Thymus (tissue), 11 donors: ENCODE measurements around the gene ERVK3-1. TPM values are rescaled to one million over a fixed set of nuclear protein-coding genes. Genes with fewer than 3 reads are reported as not detected.
"Not testable (repeated sequence)": the region's sequence is repeated elsewhere in the genome, so short reads cannot be mapped to it uniquely, and the experiment has no call there.

Experiments used
- DNase-seq, 9 donors: peaks; one replicate each; pipeline ENCODE4 v3.0.0-alpha.2; 2013; ENCODE audit warnings: low spot score in 9 of 9, low read depth in 6 of 9, missing footprints in 1 of 9
- H3K27ac ChIP-seq, 2 donors: one replicate each; pipeline ENCODE4 v1.5.1; 2013; ENCODE audit warnings: control low read depth in 1 of 2, low read depth in 1 of 2, low read length in 1 of 2, mild to moderate bottlenecking in 1 of 2, moderate library complexity in 1 of 2
- H3K27me3 ChIP-seq, 2 donors: one replicate each; pipeline ENCODE4 v1.5.1; 2013; ENCODE audit warnings: low read length in 1 of 2; ENCODE audit not compliant: control insufficient read depth in 2 of 2, insufficient read depth in 1 of 2
- H3K36me3 ChIP-seq, 2 donors: one replicate each; pipeline ENCODE4 v1.5.1; 2013; ENCODE audit warnings: low read length in 1 of 2, mild to moderate bottlenecking in 1 of 2, moderate library complexity in 1 of 2; ENCODE audit not compliant: control insufficient read depth in 2 of 2, insufficient read depth in 2 of 2
- H3K4me1 ChIP-seq, 2 donors: one replicate each; pipeline ENCODE4 v1.5.1; 2013; ENCODE audit warnings: low read length in 2 of 2; ENCODE audit not compliant: control insufficient read depth in 2 of 2, insufficient read depth in 2 of 2
- H3K4me3 ChIP-seq, 2 donors: one replicate each; pipeline ENCODE4 v1.5.1; 2013; ENCODE audit warnings: low read length in 2 of 2, control low read depth in 1 of 2, mild to moderate bottlenecking in 1 of 2
- H3K9me3 ChIP-seq, 2 donors: one replicate each; pipeline ENCODE4 v1.5.1; 2013; ENCODE audit warnings: low read length in 1 of 2, mild to moderate bottlenecking in 1 of 2; ENCODE audit not compliant: control insufficient read depth in 2 of 2, insufficient read depth in 1 of 2
- WGBS: extraction: QIAGEN DNeasy Blood & Tissue Kit; methylation state at CpG from one replicate; pipeline ENCODE4 v1.1.7; 2013; 5-methylcytosine and 5-hydroxymethylcytosine counted together
- polyA plus RNA-seq: library from polyadenylated mRNA; stranded (reverse); fragments of 200-250 nt; gene quantifications from one replicate; pipeline ENCODE4 v1.2.3, GENCODE V29; 2013
- total RNA-seq: library from RNA; stranded (reverse); fragments of 120-200 nt; gene quantifications from one replicate; pipeline ENCODE4 v1.2.4, GENCODE V29; 2013
- donor health status: healthy.

Gene ERVK3-1
- total and polyA plus RNA-seq, 2 donors: 55.2 to 60.9 TPM

DNA sequence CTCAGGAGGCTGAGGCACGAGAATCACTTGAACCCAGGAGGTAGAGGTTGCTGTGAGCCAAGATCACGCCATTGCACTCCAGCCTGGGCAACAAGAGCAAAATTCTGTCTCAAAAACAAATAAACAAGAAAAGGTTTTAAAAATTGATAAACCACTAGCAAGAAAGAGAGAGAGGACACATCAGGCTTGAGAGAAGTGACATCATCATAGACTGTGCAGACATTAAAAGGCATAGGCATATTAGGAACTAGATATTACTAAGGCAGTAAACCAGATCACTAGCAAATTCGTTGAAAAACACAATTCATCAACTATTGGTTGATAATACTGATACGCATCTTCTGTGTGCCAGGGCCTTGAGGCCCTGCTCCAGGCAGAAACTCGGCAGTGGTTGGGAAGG is 40.4 kb downstream of the ERVK3-1 start:
- no peak overlapping the region for H3K4me3 ChIP-seq
- peaks cover 4 to 24% of the 10 kb centered on the region in 2 donors for H3K4me1 ChIP-seq
- H3K27me3 ChIP-seq: peaks cover 9 to 33% of the 10 kb centered on the region in 2 donors
- H3K36me3 ChIP-seq: peaks cover 0 to 3% of the 10 kb centered on the region in 2 donors
- H3K9me3 ChIP-seq: peaks cover 0 to 6% of the 10 kb centered on the region in 2 donors
- DNase-seq: no peak
- H3K27ac ChIP-seq: no peak overlapping the region
- WGBS: 95% methylated on average over 5 of the region's 5 CpGs

DNA sequence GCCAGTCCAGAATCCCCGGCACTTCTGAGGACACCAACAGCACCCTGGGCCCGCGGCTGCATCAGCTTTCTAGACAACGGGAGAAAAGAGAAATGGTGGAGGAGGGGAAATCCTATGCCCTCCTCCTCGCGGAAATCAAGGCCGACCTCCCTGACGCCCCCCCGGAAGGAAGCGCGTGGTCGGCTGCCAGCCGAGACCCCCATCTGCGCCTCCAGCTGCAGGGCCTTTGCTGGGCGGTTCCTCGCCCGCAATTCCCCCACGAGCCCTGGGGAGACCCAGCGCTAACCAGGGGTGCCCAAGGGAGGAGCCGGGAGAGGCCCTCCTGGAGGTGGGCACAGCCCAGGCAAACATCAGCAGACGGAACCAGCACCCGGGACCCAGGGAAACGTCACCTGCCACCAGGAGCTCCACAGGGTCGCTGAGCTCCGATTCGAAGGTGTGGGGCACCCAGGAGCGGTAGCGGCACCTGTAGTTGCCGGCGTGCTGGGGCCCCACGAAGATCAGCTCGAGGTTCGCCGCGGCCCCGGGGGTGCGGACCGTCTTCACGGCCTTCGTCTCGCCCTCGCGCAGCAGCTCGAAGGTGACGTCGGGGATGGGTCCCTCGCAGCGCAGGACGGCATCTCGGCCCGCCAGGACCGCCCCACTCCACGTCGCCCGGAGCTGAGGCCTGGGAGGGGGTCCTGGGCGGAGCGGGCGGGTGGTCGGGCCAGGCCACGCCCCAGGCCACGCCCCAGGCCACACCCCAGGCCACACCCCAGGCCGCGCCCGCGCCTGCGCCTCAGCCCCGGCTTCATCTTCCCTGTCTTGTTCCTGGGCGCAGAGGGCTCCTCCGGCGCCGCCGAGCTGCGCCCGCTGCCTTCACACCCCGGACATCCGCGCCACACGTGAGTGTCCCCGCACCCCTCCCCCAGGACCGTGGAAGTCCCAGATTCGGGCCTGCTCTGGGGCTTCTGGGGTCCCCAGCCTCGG is 42.1 kb downstream of the ERVK3-1 start:
- WGBS: 1% methylated on average over 82 of the region's 82 CpGs
- Histone ChIP-seq H3K27ac (peak overlapping the region; percentile 89 to 93), H3K4me1 (peaks cover 4 to 24% of the 10 kb centered on the region in 2 donors), H3K27me3 (peaks cover 9 to 48% of the 10 kb centered on the region in 2 donors), H3K4me3 (peak overlapping the region; percentile 66 to 76), H3K36me3 (peaks cover 0 to 4% of the 10 kb centered on the region in 2 donors), H3K9me3 (peaks cover 0 to 6% of the 10 kb centered on the region in 2 donors)
- peak in 8 of 9 donors; percentile 34 to 87 (median 69) for DNase-seq

GRCh38 chr19:58348080-58348479 is 42.9 kb downstream of the ERVK3-1 start:
- WGBS: 44% methylated on average over 12 of the region's 12 CpGs
- H3K36me3 ChIP-seq, DNase-seq, H3K9me3 ChIP-seq, H3K27ac ChIP-seq: not testable (repeated sequence)
- peak overlapping the region; percentile 66 to 76 for H3K4me3 ChIP-seq
- H3K4me1 ChIP-seq: peaks cover 4 to 24% of the 10 kb centered on the region in 2 donors
- peaks cover 9 to 48% of the 10 kb centered on the region in 2 donors for H3K27me3 ChIP-seq

DNA sequence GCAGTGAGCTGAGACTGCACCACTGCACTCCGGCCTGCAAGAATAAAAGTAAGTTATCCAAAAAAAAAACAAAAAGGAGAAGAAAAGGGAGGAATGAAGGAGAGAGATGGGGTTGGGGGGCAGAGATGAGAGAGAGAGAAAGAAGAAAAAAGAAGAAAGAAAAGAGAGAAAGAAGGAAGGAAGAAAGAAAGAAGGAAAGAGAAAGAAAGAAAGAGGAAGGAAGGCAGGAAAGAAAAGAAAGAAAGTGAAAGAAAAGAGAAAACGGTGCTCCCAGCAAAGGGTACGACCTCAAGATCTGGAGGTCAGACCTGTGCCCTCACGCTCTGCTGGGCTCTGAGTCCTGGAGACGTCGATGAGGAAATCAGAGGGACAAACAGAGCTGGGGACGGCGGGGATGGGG is 44.4 kb downstream of the ERVK3-1 start:
- DNase-seq: no peak

GRCh38 chr19:58350001-58350861 is 45.1 kb downstream of the ERVK3-1 start:
- Histone ChIP-seq H3K27ac (no peak overlapping the region), H3K27me3 (peaks cover 9 to 60% of the 10 kb centered on the region in 2 donors), H3K36me3 (peaks cover 0 to 4% of the 10 kb centered on the region in 2 donors), H3K9me3 (peaks cover 0 to 6% of the 10 kb centered on the region in 2 donors), H3K4me1 (peaks cover 4 to 30% of the 10 kb centered on the region in 2 donors), H3K4me3 (no peak overlapping the region)
- peak in 1 of 9 donors; percentile 32 for DNase-seq
- WGBS: 51% methylated on average over 84 of the region's 84 CpGs

More for the DNA sequence above, 44.4 kb downstream of the ERVK3-1 start:
- Histone ChIP-seq H3K4me1 (peaks cover 4 to 27% of the 10 kb centered on the region in 2 donors), H3K36me3 (peaks cover 0 to 4% of the 10 kb centered on the region in 2 donors), H3K27me3 (peaks cover 9 to 55% of the 10 kb centered on the region in 2 donors), H3K4me3 (no peak overlapping the region), H3K9me3 (peaks cover 0 to 6% of the 10 kb centered on the region in 2 donors), H3K27ac (no peak overlapping the region)
- WGBS: 66% methylated on average over 8 of the region's 8 CpGs

DNA sequence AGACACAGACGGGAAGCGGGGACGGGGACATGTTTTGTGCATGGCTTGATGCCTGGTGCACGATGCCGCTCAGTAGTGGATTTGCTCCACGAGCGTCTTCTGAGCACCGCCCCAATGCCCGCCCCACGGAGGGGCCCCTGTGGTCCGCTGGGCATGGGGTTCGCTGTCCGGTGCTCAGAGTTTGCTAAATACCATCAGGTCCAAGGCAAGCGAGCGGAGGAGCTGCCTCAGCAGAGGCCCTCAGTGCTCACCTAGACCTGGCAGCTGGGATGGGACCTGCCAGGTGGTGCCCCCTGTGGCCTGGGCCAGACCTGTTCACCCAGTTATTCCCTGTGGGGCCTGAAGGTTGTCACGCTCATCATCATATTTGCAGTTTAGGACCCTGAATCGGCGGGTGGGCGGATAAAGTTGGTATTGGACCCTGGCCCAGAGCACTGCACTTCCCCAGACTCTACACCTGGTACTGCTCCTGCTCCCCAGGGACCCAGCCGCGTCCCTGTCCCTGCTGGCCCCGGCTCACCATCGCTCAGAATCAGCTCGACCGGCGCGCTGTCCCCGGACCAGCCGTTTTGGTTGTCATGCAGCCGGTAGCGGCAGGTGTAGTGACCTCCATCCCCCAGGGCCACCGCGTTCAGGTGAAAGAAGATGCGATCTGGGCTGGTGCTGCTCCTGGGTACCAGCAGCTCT is 45.8 kb downstream of the ERVK3-1 start:
- Histone ChIP-seq H3K27me3 (peaks cover 15 to 68% of the 10 kb centered on the region in 2 donors), H3K4me1 (peaks cover 10 to 34% of the 10 kb centered on the region in 2 donors), H3K27ac (no peak overlapping the region), H3K9me3 (peaks cover 0 to 9% of the 10 kb centered on the region in 2 donors), H3K36me3 (peaks cover 0 to 4% of the 10 kb centered on the region in 2 donors), H3K4me3 (no peak overlapping the region)
- WGBS: 84% methylated on average over 34 of the region's 34 CpGs
- DNase-seq: no peak

- Histone ChIP-seq H3K27ac (no peak overlapping the region), H3K36me3 (peaks cover 0 to 4% of the 10 kb centered on the region in 2 donors), H3K4me3 (no peak overlapping the region), H3K9me3 (peaks cover 0 to 13% of the 10 kb centered on the region in 2 donors), H3K27me3 (peaks cover 15 to 73% of the 10 kb centered on the region in 2 donors), H3K4me1 (peaks cover 11 to 35% of the 10 kb centered on the region in 2 donors)
- WGBS: 97% methylated on average over 9 of the region's 9 CpGs
- DNase-seq: no peak
Observed at GRCh38 chr19:58351558-58351878, 46.3 kb downstream of the ERVK3-1 start.

- peaks cover 0 to 14% of the 10 kb centered on the region in 2 donors for H3K9me3 ChIP-seq
- WGBS: 95% methylated on average over 23 of the region's 23 CpGs
- H3K27me3 ChIP-seq: peaks cover 21 to 75% of the 10 kb centered on the region in 2 donors
Observed at GRCh38 chr19:58351990-58352755, 47.0 kb downstream of the ERVK3-1 start.

More at GRCh38 chr19:58351990-58352755, 47.0 kb downstream of the ERVK3-1 start:
- Histone ChIP-seq H3K4me3 (no peak overlapping the region), H3K4me1 (peaks cover 8 to 34% of the 10 kb centered on the region in 2 donors), H3K27ac (no peak overlapping the region), H3K36me3 (peaks cover 0 to 4% of the 10 kb centered on the region in 2 donors)
- no peak for DNase-seq
